CD14-positive monocyte (primary cell): Measurements from ENCODE around the gene CIZ1. TPM values are rescaled to one million over a fixed set of nuclear protein-coding genes. Genes with fewer than 3 reads are reported as not detected.

Experiments used
- DNase-seq, 3 donors: peaks; one replicate each; pipeline ENCODE4 v3.0.0-alpha.2; 2011 to 2022
- H2AFZ ChIP-seq: 2 replicates; pipeline ENCODE4 v1.6.0; 2012; ENCODE audit warnings: mild to moderate bottlenecking, low read depth, low read length, inconsistent platforms; ENCODE audit not compliant: insufficient read depth, poor library complexity, severe bottlenecking
- H3K27ac ChIP-seq, 2 donors: 1 replicate in 1 of 2; 2 replicates in 1 of 2; pipeline ENCODE4 v1.5.1; 2012 to 2013; ENCODE audit warnings: low read length in 2 of 2, control low read depth in 1 of 2, inconsistent platforms in 1 of 2, low read depth in 1 of 2, mild to moderate bottlenecking in 1 of 2
- H3K27me3 ChIP-seq, 2 donors: one replicate each; pipeline versions ENCODE4 v1.6.0 to v1.6.1; 2011 to 2013; ENCODE audit warnings: low read length in 2 of 2; ENCODE audit not compliant: control insufficient read depth in 2 of 2, insufficient read depth in 2 of 2
- H3K36me3 ChIP-seq, 2 donors: replicated peaks in 1 of 2; 1 replicate in 1 of 2; 2 replicates in 1 of 2; pipeline versions ENCODE4 v1.5.1 to v1.6.1; 2012 to 2013; ENCODE audit warnings: low read length in 2 of 2, control low read depth in 1 of 2, inconsistent platforms in 1 of 2, mild to moderate bottlenecking in 1 of 2; ENCODE audit not compliant: insufficient read depth in 2 of 2, control insufficient read depth in 1 of 2
- H3K4me1 ChIP-seq, 2 donors: 1 replicate in 1 of 2; 2 replicates in 1 of 2; pipeline versions ENCODE4 v1.5.1 to v1.6.1; 2012 to 2013; ENCODE audit warnings: low read length in 2 of 2, control low read depth in 1 of 2, inconsistent platforms in 1 of 2, mild to moderate bottlenecking in 1 of 2, moderate library complexity in 1 of 2; ENCODE audit not compliant: insufficient read depth in 2 of 2, control insufficient read depth in 1 of 2
- H3K4me2 ChIP-seq: replicated peaks from 2 replicates; pipeline ENCODE3; 2012; ENCODE audit warnings: low read length, moderate library complexity, mild to moderate bottlenecking; ENCODE audit not compliant: poor library complexity, severe bottlenecking; ENCODE audit errors: extremely low read depth
- H3K4me3 ChIP-seq, 3 experiments: fragments of 200-600 bp in 1 of 3; sonication (generic) in 1 of 3; replicated peaks in 1 of 3; 1 replicate in 2 of 3; 2 replicates in 1 of 3; pipeline ENCODE4 v1.5.1; 2011 to 2013; ENCODE audit warnings: low read length in 3 of 3, mild to moderate bottlenecking in 3 of 3, control low read depth in 2 of 3, low read depth in 2 of 3, inconsistent platforms in 1 of 3, moderate library complexity in 1 of 3
- H3K79me2 ChIP-seq: 2 replicates; pipeline ENCODE4 v1.6.0; 2012; ENCODE audit warnings: mild to moderate bottlenecking, control low read depth, inconsistent platforms, low read length, moderate library complexity; ENCODE audit not compliant: insufficient read depth
- H3K9ac ChIP-seq: 2 replicates; pipeline ENCODE4 v1.6.0; 2017; ENCODE audit warnings: low read length, mild to moderate bottlenecking; ENCODE audit not compliant: insufficient read depth, poor library complexity, severe bottlenecking
- H3K9me3 ChIP-seq, 2 donors: replicated peaks in 1 of 2; 1 replicate in 1 of 2; 2 replicates in 1 of 2; pipeline versions ENCODE4 v1.5.1 to v1.6.1; 2012 to 2013; ENCODE audit warnings: low read length in 2 of 2, control low read depth in 1 of 2; ENCODE audit not compliant: control insufficient read depth in 1 of 2, insufficient read depth in 1 of 2
- H4K20me1 ChIP-seq: 2 replicates; pipeline ENCODE4 v1.6.0; 2012; ENCODE audit warnings: mild to moderate bottlenecking, low read length, control low read depth, moderate library complexity; ENCODE audit not compliant: insufficient read depth
- H3K27ac Mint-ChIP-seq, 7 donors: one replicate each; pipeline ENCODE4 v1.8.0; 2020; ENCODE audit warnings: mild to moderate bottlenecking in 7 of 7, mixed read lengths in 7 of 7, moderate library complexity in 6 of 7, inconsistent platforms in 2 of 7
- H3K27me3 Mint-ChIP-seq, 3 donors: one replicate each; pipeline ENCODE4 v1.8.0; 2021 to 2022; ENCODE audit warnings: low read depth in 3 of 3, mild to moderate bottlenecking in 3 of 3, mixed read lengths in 3 of 3, moderate library complexity in 3 of 3, inconsistent platforms in 1 of 3
- H3K36me3 Mint-ChIP-seq, 2 donors: one replicate each; pipeline ENCODE4 v1.8.0; 2020; ENCODE audit warnings: mixed read lengths in 2 of 2, inconsistent platforms in 1 of 2, mild to moderate bottlenecking in 1 of 2
- H3K4me1 Mint-ChIP-seq: one replicate; pipeline ENCODE4 v1.8.0; 2020; ENCODE audit warnings: mild to moderate bottlenecking, mixed read lengths
- H3K4me3 Mint-ChIP-seq, 2 donors: one replicate each; pipeline ENCODE4 v1.8.0; 2020; ENCODE audit warnings: mild to moderate bottlenecking in 2 of 2, mixed read lengths in 2 of 2, moderate library complexity in 1 of 2
- H3K9me3 Mint-ChIP-seq, 7 donors: one replicate each; pipeline ENCODE4 v1.8.0; 2020 to 2022; ENCODE audit warnings: mixed read lengths in 7 of 7, mild to moderate bottlenecking in 6 of 7, moderate library complexity in 6 of 7, inconsistent platforms in 2 of 7
- CTCF ChIP-seq: fragments of 200-600 bp; IDR thresholded peaks from one replicate; pipeline ENCODE4 v1.8.0; 2022; ENCODE audit warnings: antibody characterized with exemption, mild to moderate bottlenecking
- WGBS: methylation state at CpG from one replicate; pipeline ENCODE4 v1.1.5; 2013; ENCODE audit warnings: missing lambda C conversion rate; ENCODE audit not compliant: insufficient coverage; 5-methylcytosine and 5-hydroxymethylcytosine counted together
- intact Hi-C, 2 donors: fragments of 100-400 bp; cut with micrococcal nuclease; formaldehyde crosslinking; loops; one replicate each; pipeline versions ENCODE4 v1.15.0 to v1.15.1; 2023
- polyA plus RNA-seq, 3 donors: library from polyadenylated mRNA; depleted of rRNA in 1 of 3; unstranded in 2 of 3; stranded (reverse) in 1 of 3; fragments of 300-500 nt in 2 of 3; fragments of >200 nt in 1 of 3; fragmentation: Illumina TruSeq in 2 of 3; gene quantifications; 1 replicate in 2 of 3; 2 replicates in 1 of 3; pipeline ENCODE4 v1.2.3, GENCODE V29; 2012 to 2021

The CIZ1 gene
- polyA plus RNA-seq, 3 donors = 3.4 to 53.7 (median 5.9) TPM

GRCh38 chr9:128213746-128214497, 22.6 kb upstream of the CIZ1 start:
- no peak for DNase-seq
- Histone ChIP-seq H3K27ac (no peak overlapping the region), H3K9ac (no peak overlapping the region), H4K20me1 (no peaks in the 10 kb centered on the region), H3K36me3 (no peaks in the 10 kb centered on the region), H3K79me2 (no peaks in the 10 kb centered on the region), H3K4me2 (no peak overlapping the region), H3K27me3 (no peaks in the 10 kb centered on the region), H3K4me1 (peaks cover 15 to 21% of the 10 kb centered on the region in 2 donors), H3K9me3 (no peaks in the 10 kb centered on the region), H2AFZ (no peak overlapping the region), H3K4me3 (no peak overlapping the region)
- H3K9me3 Mint-ChIP-seq = no peaks in the 10 kb centered on the region
- no peak for TF ChIP-seq CTCF
- 95% methylated on average over 11 of the region's 12 CpGs for WGBS
- H3K4me1 Mint-ChIP-seq = peaks cover 22% of the 10 kb centered on the region
- no peak overlapping the region for H3K4me3 Mint-ChIP-seq
- H3K36me3 Mint-ChIP-seq = no peaks in the 10 kb centered on the region
- intact Hi-C loops = no loop called here
- peaks cover 0 to 11% (median 5%) of the 10 kb centered on the region in 3 donors for H3K27me3 Mint-ChIP-seq
- peak overlapping the region in 1 of 7 donors; percentile 20 for H3K27ac Mint-ChIP-seq

- WGBS = 93% methylated on average over 1 of the region's 2 CpGs
- Mint-ChIP-seq H3K36me3 (no peaks in the 10 kb centered on the region), H3K27ac (no peak overlapping the region)
Measured at GRCh38 chr9:128211981-128212281, 20.6 kb upstream of the CIZ1 start.

More at GRCh38 chr9:128211981-128212281, 20.6 kb upstream of the CIZ1 start:
- H3K27me3 ChIP-seq = no peaks in the 10 kb centered on the region
- no peak overlapping the region for H3K27ac ChIP-seq
- peaks cover 12% of the 10 kb centered on the region for H3K4me1 Mint-ChIP-seq
- intact Hi-C loops = no loop called here
- H3K4me1 ChIP-seq = peaks cover 5 to 11% of the 10 kb centered on the region in 2 donors
- H3K36me3 ChIP-seq = no peaks in the 10 kb centered on the region
- DNase-seq = no peak
- peaks cover 3 to 14% (median 10%) of the 10 kb centered on the region in 3 donors for H3K27me3 Mint-ChIP-seq
- H2AFZ ChIP-seq = no peak overlapping the region
- no peak overlapping the region for H3K4me3 Mint-ChIP-seq
- H3K4me3 ChIP-seq = no peak overlapping the region
- no peak for TF ChIP-seq CTCF
- H3K4me2 ChIP-seq = no peak overlapping the region
- H3K79me2 ChIP-seq = no peaks in the 10 kb centered on the region
- H3K9me3 ChIP-seq = no peaks in the 10 kb centered on the region
- H3K9me3 Mint-ChIP-seq = no peaks in the 10 kb centered on the region
- no peaks in the 10 kb centered on the region for H4K20me1 ChIP-seq
- H3K9ac ChIP-seq = no peak overlapping the region
